Mucosa of descending colon (tissue), 3 donors: ENCODE results near the gene HTR3D. TPM values are rescaled to one million over a fixed set of nuclear protein-coding genes. Genes with fewer than 3 reads are reported as not detected.

Experiments
- ATAC-seq: fragments of 200-7000 bp; cut with Tn5 transposase; one replicate; pipeline ENCODE4 v1.9.1; 2020; ENCODE audit warnings: mild to moderate bottlenecking, moderate library complexity
- DNase-seq, 3 donors: peaks; one replicate each; pipeline ENCODE4 v3.0.0-alpha.2; 2020
- H3K36me3 ChIP-seq: fragments of 200-600 bp; one replicate; pipeline ENCODE4 v1.8.0; 2021; ENCODE audit warnings: low read depth, mild to moderate bottlenecking
- H3K4me1 ChIP-seq: fragments of 200-600 bp; one replicate; pipeline ENCODE4 v1.8.0; 2021; ENCODE audit warnings: low read depth, mild to moderate bottlenecking
- H3K4me3 ChIP-seq: fragments of 200-600 bp; one replicate; pipeline ENCODE4 v1.8.0; 2021; ENCODE audit warnings: mild to moderate bottlenecking
- H3K9me3 ChIP-seq: fragments of 200-600 bp; one replicate; pipeline ENCODE4 v1.8.0; 2021; ENCODE audit warnings: mild to moderate bottlenecking
- CTCF ChIP-seq: fragments of 200-600 bp; IDR thresholded peaks from one replicate; pipeline ENCODE4 v1.8.0; 2022; ENCODE audit warnings: antibody characterized with exemption, mild to moderate bottlenecking
- intact Hi-C, 2 donors: fragments of 100-400 bp; cut with DNase I in 1 of 2; cut with micrococcal nuclease in 1 of 2; formaldehyde crosslinking; loops; one replicate each; pipeline versions ENCODE4 v1.11.0 to v1.11.1; 2022; cut with DNase I, micrococcal nuclease
- total RNA-seq, 3 donors: library from RNA; stranded (reverse); fragmentation: NEBNext Ultra II Directional in 2 of 3; extraction: Animal tissue kit (Norgen Biotek cat#: 25700) in 2 of 3; gene quantifications; one replicate each; pipeline versions ENCODE4 v1.2.1 to v1.2.4, GENCODE V29; 2021 to 2023
- donor health status: DM: no; HTN: no; CAD: no; lungs with moderate emphysema.
- donor health status: DM: no; HTN: no; CAD: no.
- donor health status: DM: no; HTN: yes; CAD: no.

The HTR3D gene
- total RNA-seq, 3 donors from 2014 or later = not detected

- no peaks in the 10 kb centered on the region for H3K36me3 ChIP-seq
- no peak for TF ChIP-seq CTCF
- ATAC-seq (no peak), DNase-seq (no peak)
- intact Hi-C loops = no loop called here
- H3K4me3 ChIP-seq = no peak overlapping the region
- H3K9me3 ChIP-seq = no peaks in the 10 kb centered on the region
- H3K4me1 ChIP-seq = no peaks in the 10 kb centered on the region
These were observed 43.2 kb upstream of the HTR3D start for GRCh38 chr3:183988216-183988790.

GRCh38 chr3:183991403-183991802 is 40.1 kb upstream of the HTR3D start:
- no peak for TF ChIP-seq CTCF
- H3K4me3 ChIP-seq = no peak overlapping the region
- intact Hi-C loops = no loop called here
- H3K9me3 ChIP-seq = no peaks in the 10 kb centered on the region
- H3K36me3 ChIP-seq = no peaks in the 10 kb centered on the region
- ATAC-seq (no peak), DNase-seq (no peak)
- no peaks in the 10 kb centered on the region for H3K4me1 ChIP-seq

GRCh38 chr3:184001761-184002160 is 29.8 kb upstream of the HTR3D start:
- no peak for TF ChIP-seq CTCF
- DNase-seq (no peak), ATAC-seq (no peak)
- intact Hi-C loops = no loop called here
- Histone ChIP-seq H3K4me3 (no peak overlapping the region), H3K9me3 (no peaks in the 10 kb centered on the region), H3K4me1 (peaks cover 6% of the 10 kb centered on the region), H3K36me3 (no peaks in the 10 kb centered on the region)

GRCh38 chr3:184002469-184002868 is 29.1 kb upstream of the HTR3D start:
- no peaks in the 10 kb centered on the region for H3K36me3 ChIP-seq
- peaks cover 9% of the 10 kb centered on the region for H3K4me1 ChIP-seq
- no peak overlapping the region for H3K4me3 ChIP-seq
- DNase-seq = no peak
- ATAC-seq = no peak
- H3K9me3 ChIP-seq = no peaks in the 10 kb centered on the region
- intact Hi-C loops = no loop called here
- TF ChIP-seq CTCF = no peak

GRCh38 chr3:184003187-184003967 is 28.2 kb upstream of the HTR3D start:
- TF ChIP-seq CTCF = no peak
- H3K4me3 ChIP-seq = no peak overlapping the region
- ATAC-seq (no peak), DNase-seq (no peak)
- H3K36me3 ChIP-seq = no peaks in the 10 kb centered on the region
- H3K9me3 ChIP-seq = no peaks in the 10 kb centered on the region
- intact Hi-C loops = no loop called here
- H3K4me1 ChIP-seq = peaks cover 17% of the 10 kb centered on the region
